ENCODE data around the gene GLT8D1. TPM values are rescaled to one million over a fixed set of nuclear protein-coding genes. Genes with fewer than 3 reads are reported as not detected.

GLT8D1 gene
- total and polyA plus RNA-seq, 2 of the 13 experiments (the other 11 are each of a cell fraction or from before 2014, with no cell fraction given) = 110 to 121 TPM

- TF ChIP-seq ZNF160 (CRISPR knock-in tag; IDR thresholded peaks at IDR 0.05) = 0 out of 2 replicates have a peak, but pooled peaks have one; percentile 19
- peak; percentile 55; the same call in 1 of the 2 replicates for TF ChIP-seq ZNF33B (CRISPR knock-in tag; IDR thresholded peaks at IDR 0.05)
- peak; percentile 76; the same call in 1 of the 2 replicates for TF ChIP-seq KLF12 (CRISPR knock-in tag; IDR thresholded peaks at IDR 0.05; ENCODE audit: borderline replicate concordance)
- 0 out of 2 replicates have a peak, but pooled peaks have one; percentile 85 for TF ChIP-seq ZNF446 (CRISPR knock-in tag; IDR thresholded peaks at IDR 0.05)
- no peak for TF ChIP-seq ZNF484 (CRISPR knock-in tag; IDR thresholded peaks at IDR 0.05; ENCODE audit: borderline replicate concordance, low read depth)
- TF ChIP-seq NFATC3 (CRISPR knock-in tag; IDR thresholded peaks at IDR 0.05) = no peak; the same call in 1 of the 2 replicates
- 0 out of 2 replicates have a peak, but pooled peaks have one; percentile 10 for TF ChIP-seq BCL6 (CRISPR knock-in tag; IDR thresholded peaks at IDR 0.05)
- TF ChIP-seq ARNT (IDR thresholded peaks at IDR 0.05) = no peak
- TF ChIP-seq MATR3 (CRISPR knock-in tag; IDR thresholded peaks at IDR 0.05) = no peak
- TF ChIP-seq ZNF512 (CRISPR knock-in tag; IDR thresholded peaks at IDR 0.05) = no peak
- no peak; the same call in 1 of the 2 replicates for TF ChIP-seq HIC2 (CRISPR knock-in tag; IDR thresholded peaks at IDR 0.05; ENCODE audit: low read depth)
- peak; percentile 77; the same call in 1 of the 2 replicates for TF ChIP-seq ZFP90 (CRISPR knock-in tag; IDR thresholded peaks at IDR 0.05; ENCODE audit: borderline replicate concordance)
- TF ChIP-seq ZNF75D (CRISPR knock-in tag; IDR thresholded peaks at IDR 0.05; ENCODE audit: borderline replicate concordance) = no peak
- peak; percentile 99 for TF ChIP-seq ZNF335 (CRISPR knock-in tag; IDR thresholded peaks at IDR 0.05)
- TF ChIP-seq AKAP8 (CRISPR knock-in tag; IDR thresholded peaks at IDR 0.05) = 0 out of 2 replicates have a peak, but pooled peaks have one; percentile 72
- peak; percentile 88; the same call in 1 of the 2 replicates for TF ChIP-seq GTF3A (CRISPR knock-in tag; conservative IDR thresholded peaks at IDR 0.05)
- no peak for TF ChIP-seq CBX5 (CRISPR knock-in tag; IDR thresholded peaks at IDR 0.05; ENCODE audit: borderline replicate concordance)
- peak; percentile 90 for TF ChIP-seq PHF20 (CRISPR knock-in tag; IDR thresholded peaks at IDR 0.05)
- TF ChIP-seq ZNF589 (CRISPR knock-in tag; conservative IDR thresholded peaks at IDR 0.05) = 0 out of 2 replicates have a peak, but pooled peaks have one; percentile 37
- no peak for TF ChIP-seq SMYD3 (CRISPR knock-in tag; IDR thresholded peaks at IDR 0.05)
- 0 out of 2 replicates have a peak, but pooled peaks have one; percentile 77 for TF ChIP-seq TRAFD1 (CRISPR knock-in tag; IDR thresholded peaks at IDR 0.05; ENCODE audit: borderline replicate concordance)
- TF ChIP-seq TAF15 (IDR thresholded peaks at IDR 0.05; ENCODE audit: low read depth, low read length, poor library complexity, severe bottlenecking) = peak; percentile 51
- TF ChIP-seq ZIK1 (CRISPR knock-in tag; IDR thresholded peaks at IDR 0.05; ENCODE audit: borderline replicate concordance, low read depth) = peak; percentile 23; the same call in 1 of the 2 replicates
- TF ChIP-seq RCOR2 (CRISPR knock-in tag; IDR thresholded peaks at IDR 0.05) = no peak
These were observed at the start of gene GLT8D1, which contains the start of gene SPCS1 (continued) for GRCh38 chr3:52705688-52706686.

All from HepG2 (cell line).